ENCODE data around the gene DEAF1. TPM values are rescaled to one million over a fixed set of nuclear protein-coding genes. Genes with fewer than 3 reads are reported as not detected.

Gene DEAF1
- total RNA-seq, 6 donors from 2014 or later, result 23.9 to 87.3 (median 35.6) TPM

DNA sequence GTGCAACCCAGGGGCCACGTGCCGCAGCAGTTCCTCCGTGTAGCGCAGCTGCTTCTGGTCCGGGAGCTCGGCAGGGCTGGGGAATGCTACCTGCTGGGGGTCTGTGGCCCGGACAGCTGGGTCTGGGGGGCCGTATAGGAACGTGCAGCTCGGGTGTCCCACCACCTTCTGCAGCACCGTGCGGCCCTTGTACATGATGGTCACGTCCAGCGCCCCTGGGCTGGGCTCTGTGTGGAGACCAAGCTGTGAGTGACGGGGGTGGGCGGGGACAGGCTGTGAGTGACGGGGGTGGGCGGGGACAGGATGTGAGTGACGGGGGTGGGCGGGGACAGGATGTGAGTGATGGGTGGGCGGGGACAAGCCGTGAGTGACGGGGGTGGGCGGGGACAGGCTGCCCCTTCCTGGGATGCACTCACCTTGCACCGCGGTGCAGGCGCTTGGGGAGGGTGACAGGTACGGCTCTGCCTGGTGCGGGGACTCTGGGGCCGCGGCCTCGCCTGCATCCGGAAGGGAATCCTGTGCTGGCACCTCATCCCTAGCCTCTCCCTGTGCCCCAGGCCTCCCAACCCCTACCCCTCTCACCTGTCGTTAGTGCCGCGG lies 81.6 kb downstream of the DEAF1 start:
- Histone ChIP-seq H3K27me3 (no peaks in the 10 kb centered on the region), H3K27ac (peak overlapping the region; percentile 96 to 98 (median 96)), H3K4me1 (peaks cover 25 to 39% (median 31%) of the 10 kb centered on the region in 4 donors), H3K4me3 (peak overlapping the region in 3 of 4 donors; percentile 4 to 94 (median 62)), H3K36me3 (peaks cover 23 to 67% (median 59%) of the 10 kb centered on the region in 4 donors), H3K9me3 (no peaks in the 10 kb centered on the region)
- peak; percentile 88 to 90 for DNase-seq
- no peak for TF ChIP-seq POLR2A (IDR thresholded peaks at IDR 0.05)
- no peak for TF ChIP-seq POLR2AphosphoS5 (IDR thresholded peaks at IDR 0.05)
- no peak for TF ChIP-seq CTCF (IDR thresholded peaks at IDR 0.05)
- no peak for TF ChIP-seq EP300 (IDR thresholded peaks at IDR 0.05)
- 27 to 71% methylated on average over 3 to 27 of the region's 36 CpGs for WGBS, 2 donors
- peak; percentile 1 to 8 for ATAC-seq (ENCODE audit: low FRiP score in 2 of 2)

- ATAC-seq (ENCODE audit: low FRiP score in 2 of 2), result no peak
- no peak overlapping the region for H3K4me3 ChIP-seq
- no peaks in the 10 kb centered on the region for H3K27me3 ChIP-seq
- H3K27ac ChIP-seq, result peak overlapping the region; percentile 48 to 98 (median 76)
- H3K36me3 ChIP-seq, result peaks cover 29 to 69% (median 63%) of the 10 kb centered on the region in 4 donors
- TF ChIP-seq POLR2AphosphoS5 (IDR thresholded peaks at IDR 0.05), result no peak
- no peak for TF ChIP-seq EP300 (IDR thresholded peaks at IDR 0.05)
- 95 to 96% methylated on average over 10 of the region's 10 CpGs for WGBS, 2 donors
- peaks cover 25 to 39% (median 31%) of the 10 kb centered on the region in 4 donors for H3K4me1 ChIP-seq
- H3K9me3 ChIP-seq, result no peaks in the 10 kb centered on the region
- DNase-seq, result no peak
Observed at GRCh38 chr11:612961-613300, 82.1 kb downstream of the DEAF1 start.

- TF ChIP-seq POLR2AphosphoS5 (IDR thresholded peaks at IDR 0.05) (no peak), POLR2A (IDR thresholded peaks at IDR 0.05) (no peak), CTCF (IDR thresholded peaks at IDR 0.05) (peak in 2 of 6 experiments; percentile 14 to 22), EP300 (IDR thresholded peaks at IDR 0.05) (no peak)
- Histone ChIP-seq H3K36me3 (peaks cover 34 to 74% (median 68%) of the 10 kb centered on the region in 4 donors), H3K9me3 (no peaks in the 10 kb centered on the region), H3K4me1 (peaks cover 25 to 39% (median 31%) of the 10 kb centered on the region in 4 donors), H3K4me3 (no peak overlapping the region), H3K27ac (peak overlapping the region; percentile 48 to 98 (median 76)), H3K27me3 (no peaks in the 10 kb centered on the region)
- WGBS, 2 donors, result 62 to 72% methylated on average over 7 to 26 of the region's 27 CpGs
- ATAC-seq (ENCODE audit: low FRiP score in 2 of 2), result no peak
- DNase-seq, result peak in 1 of 2 donors; percentile 74
Observed at GRCh38 chr11:612201-612960, 82.6 kb downstream of the DEAF1 start.

DNA sequence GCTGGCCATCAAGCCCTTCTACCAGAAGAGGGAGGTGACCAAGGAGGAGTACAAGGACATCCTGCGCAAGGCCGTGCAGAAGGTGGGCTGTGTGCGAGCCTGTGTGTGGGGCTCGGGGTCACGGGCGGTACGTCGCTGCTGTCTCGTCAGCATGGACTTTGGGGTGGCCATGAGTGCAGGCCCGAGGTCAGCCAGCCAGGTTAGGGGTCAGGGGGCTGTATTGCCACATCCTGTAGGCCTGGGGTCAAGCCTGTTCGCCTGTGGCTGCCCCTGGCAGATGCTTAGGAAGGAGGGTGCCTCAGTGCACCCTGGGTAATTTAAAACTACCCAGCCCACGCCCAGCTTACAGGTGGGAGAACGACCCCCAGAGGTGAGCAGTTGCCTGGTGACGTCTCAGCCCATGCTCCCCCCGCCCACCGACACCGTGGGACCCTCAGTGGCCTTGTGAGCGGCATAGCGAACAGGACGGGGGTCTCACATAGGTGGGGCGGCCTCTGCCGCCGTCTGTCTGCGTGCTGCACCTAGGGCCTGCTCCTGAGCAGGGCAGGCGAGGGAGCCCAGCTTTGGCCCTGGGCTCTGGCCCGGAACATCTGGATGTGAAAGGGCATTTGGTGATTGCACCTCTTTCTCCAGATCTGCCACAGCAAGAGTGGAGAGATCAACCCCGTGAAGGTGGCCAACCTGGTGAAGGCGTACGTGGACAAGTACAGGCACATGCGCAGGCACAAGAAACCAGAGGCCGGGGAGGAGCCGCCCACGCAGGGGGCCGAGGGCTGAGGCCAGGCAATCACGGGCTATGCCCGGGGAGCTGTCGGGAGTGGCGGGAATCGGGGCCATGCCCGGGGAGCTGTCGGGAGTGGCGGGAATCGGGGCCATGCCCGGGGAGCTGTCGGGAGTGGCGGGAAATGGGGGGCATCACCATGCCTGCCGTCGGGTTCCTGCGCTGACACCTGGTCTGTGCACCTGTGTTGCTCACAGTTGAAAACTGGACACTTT lies 83.7 kb downstream of the DEAF1 start:
- Histone ChIP-seq H3K9me3 (no peaks in the 10 kb centered on the region), H3K27ac (no peak overlapping the region), H3K27me3 (no peaks in the 10 kb centered on the region), H3K4me3 (no peak overlapping the region), H3K36me3 (peaks cover 45 to 85% (median 79%) of the 10 kb centered on the region in 4 donors), H3K4me1 (peaks cover 22 to 33% (median 25%) of the 10 kb centered on the region in 4 donors)
- DNase-seq, result peak in 1 of 2 donors; percentile 84
- 91 to 94% methylated on average over 24 to 49 of the region's 49 CpGs for WGBS, 2 donors
- TF ChIP-seq EP300 (IDR thresholded peaks at IDR 0.05) (no peak), POLR2A (IDR thresholded peaks at IDR 0.05) (no peak)
- no peak for ATAC-seq (ENCODE audit: low FRiP score in 2 of 2)

GRCh38 chr11:610146-610801 lies 84.7 kb downstream of the DEAF1 start:
- no peak for TF ChIP-seq POLR2AphosphoS5 (IDR thresholded peaks at IDR 0.05)
- TF ChIP-seq CTCF (IDR thresholded peaks at IDR 0.05), result no peak
- TF ChIP-seq EP300 (IDR thresholded peaks at IDR 0.05), result no peak
- TF ChIP-seq POLR2A (IDR thresholded peaks at IDR 0.05), result no peak
- peaks cover 50 to 95% (median 89%) of the 10 kb centered on the region in 4 donors for H3K36me3 ChIP-seq
- ATAC-seq (ENCODE audit: low FRiP score in 2 of 2), result no peak
- peaks cover 19 to 27% (median 21%) of the 10 kb centered on the region in 4 donors for H3K4me1 ChIP-seq
- H3K27ac ChIP-seq, result no peak overlapping the region
- peak in 1 of 2 donors; percentile 73 for DNase-seq
- H3K4me3 ChIP-seq, result no peak overlapping the region
- H3K9me3 ChIP-seq, result no peaks in the 10 kb centered on the region
- H3K27me3 ChIP-seq, result no peaks in the 10 kb centered on the region
- 94 to 100% methylated on average over 1 to 18 of the region's 18 CpGs for WGBS, 2 donors
